Calu3 (cell line): Measurements from ENCODE around the gene C1orf87. TPM values are rescaled to one million over a fixed set of nuclear protein-coding genes. Genes with fewer than 3 reads are reported as not detected.

ENCODE experiments used
- BruUV-seq: library from RNA; stranded (reverse); fragments of 400-500 nt; replicated peaks from 2 replicates; lab custom pipeline; 2021; lab: Mats Ljungman, UMichigan
- CTCF ChIA-PET: fragments of 300-600 bp; sonication (Branson Sonifier 250); formaldehyde crosslinking; loops from one replicate; lab custom pipeline; 2022; ENCODE audit warnings: antibody characterized with exemption; lab: Charles Lee
- DNase-seq: peaks from one replicate; pipeline ENCODE4 v3.0.0; 2022
- H3K27ac Mint-ChIP-seq: one replicate; pipeline ENCODE4 v1.8.0; 2022; ENCODE audit warnings: mixed read lengths; ENCODE audit not compliant: unreplicated experiment
- H3K27me3 Mint-ChIP-seq: one replicate; pipeline ENCODE4 v1.8.0; 2022; ENCODE audit warnings: mixed read lengths; ENCODE audit not compliant: unreplicated experiment
- H3K36me3 Mint-ChIP-seq: one replicate; pipeline ENCODE4 v1.8.0; 2022; ENCODE audit warnings: mild to moderate bottlenecking, moderate library complexity, mixed read lengths; ENCODE audit not compliant: insufficient read depth, unreplicated experiment
- H3K4me1 Mint-ChIP-seq: one replicate; pipeline ENCODE4 v1.8.0; 2022; ENCODE audit warnings: mild to moderate bottlenecking, low read depth, mixed read lengths; ENCODE audit not compliant: unreplicated experiment
- H3K4me3 Mint-ChIP-seq: one replicate; pipeline ENCODE4 v1.8.0; 2022; ENCODE audit warnings: mild to moderate bottlenecking, low read depth, moderate library complexity, mixed read lengths; ENCODE audit not compliant: unreplicated experiment
- H3K9me3 Mint-ChIP-seq: one replicate; pipeline ENCODE4 v1.8.0; 2022; ENCODE audit warnings: low read depth, mixed read lengths; ENCODE audit not compliant: unreplicated experiment
- CTCF ChIP-seq: fragments of 200-600 bp; IDR thresholded peaks from one replicate; pipeline ENCODE4 v1.8.0; 2022; ENCODE audit warnings: antibody characterized with exemption; ENCODE audit not compliant: unreplicated experiment
- intact Hi-C: fragments of 100-400 bp; cut with micrococcal nuclease; formaldehyde crosslinking; loops from one replicate; pipeline ENCODE4 v1.10.0; 2022; ENCODE audit not compliant: unreplicated experiment
- total RNA-seq: library from RNA; stranded (reverse); gene quantifications from 2 replicates; pipeline ENCODE4 v1.2.3, GENCODE V29; 2022

Gene C1orf87
- total RNA-seq, 1 experiment from 2014 or later, result not detected

- no TSS peak for BruUV-seq
- no peak for DNase-seq
- CTCF ChIA-PET, result no interaction called here
- Mint-ChIP-seq H3K4me3 (no peak overlapping the region), H3K4me1 (no peaks in the 10 kb centered on the region), H3K36me3 (no peaks in the 10 kb centered on the region), H3K27ac (no peak overlapping the region), H3K27me3 (peaks cover 30% of the 10 kb centered on the region), H3K9me3 (no peaks in the 10 kb centered on the region)
- intact Hi-C loops, result no loop called here
- TF ChIP-seq CTCF, result no peak
Measured at GRCh38 chr1:59992040-59992820, 81.3 kb downstream of the C1orf87 start.

- intact Hi-C loops, result no loop called here
- TF ChIP-seq CTCF, result no peak
- Mint-ChIP-seq H3K9me3 (no peaks in the 10 kb centered on the region), H3K4me1 (peaks cover 6% of the 10 kb centered on the region), H3K27me3 (peaks cover 25% of the 10 kb centered on the region), H3K36me3 (no peaks in the 10 kb centered on the region), H3K27ac (no peak overlapping the region), H3K4me3 (no peak overlapping the region)
- DNase-seq, result no peak
- CTCF ChIA-PET, result no interaction called here
- no TSS peak for BruUV-seq
Measured at GRCh38 chr1:59990470-59990869, 83.1 kb downstream of the C1orf87 start.

GRCh38 chr1:59986516-59987310 is 86.9 kb downstream of the C1orf87 start:
- H3K27ac Mint-ChIP-seq, result no peak overlapping the region
- intact Hi-C loops, result no loop called here
- no peak overlapping the region for H3K4me3 Mint-ChIP-seq
- H3K4me1 Mint-ChIP-seq, result peaks cover 6% of the 10 kb centered on the region
- CTCF ChIA-PET, result interaction anchor here (0.8 to 1.0 kb wide), 2 partner anchors 10 to 15 kb away, joined by 3 read pairs; no protein-coding TSS in a partner anchor
- no peaks in the 10 kb centered on the region for H3K9me3 Mint-ChIP-seq
- TF ChIP-seq CTCF, result no peak
- no peak for DNase-seq
- BruUV-seq, result no TSS peak
- H3K36me3 Mint-ChIP-seq, result no peaks in the 10 kb centered on the region
- peaks cover 46% of the 10 kb centered on the region for H3K27me3 Mint-ChIP-seq

- no peaks in the 10 kb centered on the region for H3K36me3 Mint-ChIP-seq
- H3K27me3 Mint-ChIP-seq, result peaks cover 46% of the 10 kb centered on the region
- peaks cover 6% of the 10 kb centered on the region for H3K4me1 Mint-ChIP-seq
- no peak overlapping the region for H3K27ac Mint-ChIP-seq
- BruUV-seq, result no TSS peak
- no peak for DNase-seq
- H3K4me3 Mint-ChIP-seq, result no peak overlapping the region
- intact Hi-C loops, result no loop called here
- H3K9me3 Mint-ChIP-seq, result no peaks in the 10 kb centered on the region
- no peak for TF ChIP-seq CTCF
- CTCF ChIA-PET, result interaction anchor here (0.8 to 1.0 kb wide), 2 partner anchors 9 to 15 kb away, joined by 3 read pairs; no protein-coding TSS in a partner anchor
Measured at GRCh38 chr1:59985911-59986515, 87.6 kb downstream of the C1orf87 start.
